ENCODE data around the gene TEX19. TPM values are rescaled to one million over a fixed set of nuclear protein-coding genes. Genes with fewer than 3 reads are reported as not detected.

Gene TEX19
- total RNA-seq, 2 donors from 2014 or later = 0.46 to 0.48 TPM

DNA sequence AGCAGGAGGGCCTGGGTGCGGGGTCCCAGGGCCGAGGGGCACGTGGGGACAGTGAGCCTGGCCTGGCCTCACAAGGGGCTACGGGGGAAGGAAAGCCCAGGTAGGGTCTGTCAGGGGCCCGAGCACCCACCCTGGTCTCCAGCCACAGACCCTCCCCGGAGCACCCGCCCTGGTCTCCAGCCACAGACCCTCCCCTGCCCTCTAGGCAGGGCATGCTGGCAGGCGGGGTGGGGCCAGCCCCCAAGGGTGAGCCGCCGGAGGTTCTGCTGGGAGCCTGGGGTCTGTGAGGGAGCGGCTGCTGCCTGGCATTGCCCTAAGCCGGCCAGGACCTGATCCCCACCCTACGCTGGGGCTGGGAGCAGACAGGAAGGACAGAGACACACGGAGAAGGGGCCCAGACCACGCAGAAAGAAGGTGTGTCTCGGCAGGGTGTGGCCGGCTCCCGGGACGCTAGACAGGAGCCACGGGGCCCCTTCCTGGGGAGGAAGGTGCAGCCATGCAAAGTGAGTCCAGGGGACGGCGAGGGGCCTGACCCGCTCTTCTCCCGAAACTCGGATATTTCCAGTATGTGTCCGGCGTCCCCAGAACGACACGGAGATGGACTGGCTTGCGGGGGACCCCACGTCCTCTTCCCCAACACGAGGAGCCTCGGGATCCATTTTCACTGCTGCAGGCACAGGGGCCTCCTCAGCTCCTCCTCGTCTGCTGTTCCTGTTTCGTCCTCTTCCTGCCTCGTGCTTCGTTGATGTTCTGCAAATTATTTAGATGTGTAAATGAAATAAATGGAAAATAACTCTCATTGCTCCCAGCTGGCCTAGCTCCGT lies 28.0 kb downstream of the TEX19 start:
- Mint-ChIP-seq H3K36me3 (ENCODE audit: low read depth) (no peaks in the 10 kb centered on the region), H3K4me3 (no peak overlapping the region), H3K27me3 (ENCODE audit: insufficient read depth) (no peaks in the 10 kb centered on the region), H3K9me3 (no peaks in the 10 kb centered on the region), H3K27ac (no peak overlapping the region), H3K4me1 (no peaks in the 10 kb centered on the region)
- Histone ChIP-seq H3K27ac (ENCODE audit: low read depth, low read length) (no peak overlapping the region), H3K36me3 (ENCODE audit: control insufficient read depth, insufficient read depth, low read length) (no peaks in the 10 kb centered on the region), H3K9me3 (ENCODE audit: control insufficient read depth, low read length) (no peaks in the 10 kb centered on the region), H3K4me3 (ENCODE audit: low read length) (no peak overlapping the region), H3K9ac (ENCODE audit: extremely low read depth, low read length, poor library complexity, severe bottlenecking) (no peak overlapping the region), H3K4me1 (ENCODE audit: control insufficient read depth, insufficient read depth, low read length) (no peaks in the 10 kb centered on the region), H3K27me3 (ENCODE audit: control insufficient read depth, insufficient read depth, low read length, poor library complexity, severe bottlenecking) (no peaks in the 10 kb centered on the region)
- WGBS, 2 experiments (ENCODE audit: insufficient coverage in 1 of 2, insufficient read length in 1 of 2) = 90 to 92% methylated on average over 23 to 38 of the region's 38 CpGs
- no peak for DNase-seq
- TF ChIP-seq, protein P1, sequence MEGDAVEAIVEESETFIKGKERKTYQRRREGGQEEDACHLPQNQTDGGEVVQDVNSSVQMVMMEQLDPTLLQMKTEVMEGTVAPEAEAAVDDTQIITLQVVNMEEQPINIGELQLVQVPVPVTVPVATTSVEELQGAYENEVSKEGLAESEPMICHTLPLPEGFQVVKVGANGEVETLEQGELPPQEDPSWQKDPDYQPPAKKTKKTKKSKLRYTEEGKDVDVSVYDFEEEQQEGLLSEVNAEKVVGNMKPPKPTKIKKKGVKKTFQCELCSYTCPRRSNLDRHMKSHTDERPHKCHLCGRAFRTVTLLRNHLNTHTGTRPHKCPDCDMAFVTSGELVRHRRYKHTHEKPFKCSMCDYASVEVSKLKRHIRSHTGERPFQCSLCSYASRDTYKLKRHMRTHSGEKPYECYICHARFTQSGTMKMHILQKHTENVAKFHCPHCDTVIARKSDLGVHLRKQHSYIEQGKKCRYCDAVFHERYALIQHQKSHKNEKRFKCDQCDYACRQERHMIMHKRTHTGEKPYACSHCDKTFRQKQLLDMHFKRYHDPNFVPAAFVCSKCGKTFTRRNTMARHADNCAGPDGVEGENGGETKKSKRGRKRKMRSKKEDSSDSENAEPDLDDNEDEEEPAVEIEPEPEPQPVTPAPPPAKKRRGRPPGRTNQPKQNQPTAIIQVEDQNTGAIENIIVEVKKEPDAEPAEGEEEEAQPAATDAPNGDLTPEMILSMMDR (conservative IDR thresholded peaks at IDR 0.05) = no peak

DNA sequence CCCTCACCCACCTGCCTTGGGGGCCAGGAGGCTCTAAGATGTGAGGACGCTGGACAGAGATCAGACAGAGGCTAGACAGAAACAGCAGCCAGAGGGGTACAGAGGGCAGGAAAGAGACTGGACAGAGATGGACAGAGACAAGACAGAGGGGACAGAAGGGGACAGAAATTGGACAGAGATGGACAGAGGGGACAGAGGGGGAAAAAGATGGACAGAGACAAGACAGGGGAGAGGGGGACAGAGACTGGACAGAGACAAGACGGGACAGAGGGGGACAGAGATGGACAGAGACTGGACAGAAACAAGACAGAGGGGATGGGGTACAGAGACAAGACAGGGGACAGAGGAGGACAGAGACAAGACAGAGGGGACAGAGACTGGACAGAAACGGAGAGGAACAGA lies 28.7 kb downstream of the TEX19 start:
- no peak overlapping the region for H3K9ac ChIP-seq (ENCODE audit: extremely low read depth, low read length, poor library complexity, severe bottlenecking)
- H3K27me3 ChIP-seq (ENCODE audit: control insufficient read depth, insufficient read depth, low read length, poor library complexity, severe bottlenecking) = no peaks in the 10 kb centered on the region
- no peaks in the 10 kb centered on the region for H3K9me3 ChIP-seq (ENCODE audit: control insufficient read depth, low read length)
- no peaks in the 10 kb centered on the region for H3K27me3 Mint-ChIP-seq (ENCODE audit: insufficient read depth)
- no peak overlapping the region for H3K27ac Mint-ChIP-seq
- no peaks in the 10 kb centered on the region for H3K9me3 Mint-ChIP-seq
- 91 to 98% methylated on average over 3 of the region's 3 CpGs for WGBS, 2 experiments (ENCODE audit: insufficient coverage in 1 of 2, insufficient read length in 1 of 2)
- H3K36me3 ChIP-seq (ENCODE audit: control insufficient read depth, insufficient read depth, low read length) = no peaks in the 10 kb centered on the region
- H3K27ac ChIP-seq (ENCODE audit: low read depth, low read length) = no peak overlapping the region
- H3K4me1 ChIP-seq (ENCODE audit: control insufficient read depth, insufficient read depth, low read length) = no peaks in the 10 kb centered on the region
- H3K4me1 Mint-ChIP-seq = peaks cover 3% of the 10 kb centered on the region
- TF ChIP-seq, protein P1 (conservative IDR thresholded peaks at IDR 0.05) = no peak
- H3K4me3 ChIP-seq (ENCODE audit: low read length) = no peak overlapping the region
- DNase-seq = no peak
- H3K36me3 Mint-ChIP-seq (ENCODE audit: low read depth) = peaks cover under 1% of the 10 kb centered on the region
- H3K4me3 Mint-ChIP-seq = no peak overlapping the region

DNA sequence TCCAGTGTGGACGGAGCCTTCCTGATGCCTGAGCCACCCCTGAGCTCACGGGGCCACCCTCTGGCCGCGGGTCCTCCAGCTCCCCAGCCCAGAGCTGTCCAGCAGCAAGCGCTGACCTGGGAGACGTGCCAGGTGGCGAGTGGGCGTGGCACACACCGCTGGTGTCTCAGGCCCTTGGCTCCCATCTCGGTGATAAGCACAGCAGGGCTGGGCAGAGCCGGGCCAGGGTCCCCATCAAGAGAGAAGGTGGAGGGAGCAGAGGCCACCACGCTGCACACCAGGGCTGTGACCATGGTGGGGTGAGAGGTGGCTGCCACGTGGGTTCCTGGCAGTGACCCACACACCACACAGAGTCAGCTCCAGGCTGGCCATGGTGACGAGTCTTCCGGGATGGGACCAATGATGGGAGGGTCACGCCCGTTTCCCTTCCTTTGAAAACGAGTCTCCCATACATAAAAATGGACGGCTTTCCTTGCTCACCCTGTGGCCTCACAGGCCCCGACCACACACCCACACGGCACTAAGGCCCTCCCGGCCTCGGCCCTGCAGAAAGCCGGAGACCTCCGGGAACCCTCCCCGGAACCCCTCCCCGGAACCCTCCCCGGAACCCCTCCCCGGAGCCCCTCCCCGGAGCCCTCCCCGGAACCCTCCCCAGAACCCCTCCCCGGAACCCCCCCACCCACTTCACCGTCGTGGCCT lies 29.3 kb downstream of the TEX19 start:
- no peaks in the 10 kb centered on the region for H3K27me3 ChIP-seq (ENCODE audit: control insufficient read depth, insufficient read depth, low read length, poor library complexity, severe bottlenecking)
- no peak overlapping the region for H3K27ac ChIP-seq (ENCODE audit: low read depth, low read length)
- no peaks in the 10 kb centered on the region for H3K4me1 ChIP-seq (ENCODE audit: control insufficient read depth, insufficient read depth, low read length)
- WGBS, 2 experiments (ENCODE audit: insufficient coverage in 1 of 2, insufficient read length in 1 of 2) = 92 to 94% methylated on average over 13 to 28 of the region's 34 CpGs
- TF ChIP-seq, protein P1 (conservative IDR thresholded peaks at IDR 0.05) = peak; percentile 39
- no peaks in the 10 kb centered on the region for H3K36me3 ChIP-seq (ENCODE audit: control insufficient read depth, insufficient read depth, low read length)
- Mint-ChIP-seq H3K36me3 (ENCODE audit: low read depth) (peaks cover 5% of the 10 kb centered on the region), H3K9me3 (no peaks in the 10 kb centered on the region), H3K4me1 (peaks cover 3% of the 10 kb centered on the region), H3K27me3 (ENCODE audit: insufficient read depth) (no peaks in the 10 kb centered on the region), H3K4me3 (no peak overlapping the region), H3K27ac (no peak overlapping the region)
- no peak for DNase-seq
- H3K9ac ChIP-seq (ENCODE audit: extremely low read depth, low read length, poor library complexity, severe bottlenecking) = no peak overlapping the region
- no peak overlapping the region for H3K4me3 ChIP-seq (ENCODE audit: low read length)
- H3K9me3 ChIP-seq (ENCODE audit: control insufficient read depth, low read length) = no peaks in the 10 kb centered on the region
